NCI-H748 (cell line): ENCODE measurements around the gene SPRED3.

Source experiments
- DNase-seq: peaks from one replicate; lab custom pipeline; 2025; ENCODE audit not compliant: unreplicated experiment; lab: John Stamatoyannopoulos, UW

Gene SPRED3

DNA sequence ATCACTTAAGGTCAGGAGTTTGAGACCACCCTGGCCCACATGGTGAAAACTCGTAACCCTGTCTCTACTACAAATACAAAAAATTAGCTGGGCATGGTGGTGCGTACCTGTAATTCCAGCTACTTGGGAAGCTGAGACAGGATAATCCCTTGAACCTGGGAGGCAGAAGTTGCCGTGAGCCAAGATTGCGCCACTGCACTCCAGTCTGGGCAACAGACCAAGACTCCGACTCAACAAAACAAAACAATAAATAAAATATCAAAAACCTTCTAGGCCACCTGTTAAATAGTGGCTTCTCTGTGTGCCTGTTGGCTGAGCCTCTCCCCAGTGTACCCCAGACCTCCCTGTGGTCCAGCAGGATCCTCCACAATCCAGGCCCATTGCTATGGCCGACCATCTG lies 17.4 kb upstream of the SPRED3 start:
- DNase-seq: no peak

DNA sequence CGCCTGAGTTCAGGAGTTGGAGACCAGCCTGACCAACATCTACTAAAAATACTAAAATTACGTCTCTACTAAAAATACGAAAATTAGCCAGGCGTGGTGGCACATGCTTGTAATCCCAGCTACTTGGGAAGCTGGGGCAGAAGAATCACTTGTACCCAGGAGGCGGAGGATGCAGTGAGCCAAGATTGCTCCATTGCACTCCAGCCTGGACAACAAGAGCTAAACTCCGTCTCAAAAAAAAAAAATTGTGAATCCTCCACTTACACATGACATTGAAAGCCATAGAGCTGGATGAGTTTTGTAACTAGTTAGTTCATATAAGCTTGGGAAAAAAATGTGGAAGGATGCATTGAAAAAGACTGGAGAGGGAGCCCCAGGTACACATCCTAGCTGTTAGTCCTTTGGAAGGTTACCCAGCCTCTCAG lies 14.6 kb upstream of the SPRED3 start:
- no peak for DNase-seq

DNA sequence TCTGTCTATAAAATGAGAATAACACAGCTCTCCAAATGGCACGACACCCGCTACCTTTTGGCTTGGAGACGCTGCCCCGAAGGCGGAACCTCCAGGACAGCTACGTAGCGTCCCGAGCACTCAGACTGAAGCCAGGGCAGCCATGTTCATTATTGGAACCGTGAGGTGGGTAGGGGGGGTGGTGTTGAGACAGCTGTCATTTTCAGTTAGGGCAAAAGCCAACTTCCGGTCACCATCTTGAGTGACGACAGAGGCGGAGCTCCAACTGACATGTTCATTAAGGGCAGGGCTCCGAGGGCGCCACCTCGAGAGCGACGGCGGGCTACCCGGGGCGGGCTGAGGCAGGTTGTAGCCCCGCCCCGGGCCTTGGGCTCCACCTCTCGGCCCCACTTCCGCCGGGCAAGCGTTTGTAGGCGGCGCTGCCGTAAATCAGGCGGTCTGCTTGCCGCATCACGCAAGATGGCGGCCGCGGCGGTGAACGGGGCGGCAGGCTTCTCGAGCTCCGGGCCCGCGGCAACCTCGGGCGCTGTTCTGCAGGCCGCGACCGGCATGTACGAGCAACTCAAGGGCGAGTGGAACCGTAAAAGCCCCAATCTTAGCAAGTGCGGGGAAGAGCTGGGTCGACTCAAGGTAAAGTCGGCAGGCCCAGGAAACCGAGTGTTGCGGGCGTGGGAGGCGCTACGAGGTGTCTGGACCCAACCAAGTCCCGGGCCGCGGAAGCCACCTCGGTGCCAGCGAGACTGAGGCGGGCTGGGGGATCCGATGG lies 14.0 kb upstream of the SPRED3 start, which contains the start of gene PSMD8:
PSMD8 (plus strand) TSS at position 240 of the 766 bp plus-strand sequence; CDS start at position 271, 31 bp downstream.
- peak; percentile 100 for DNase-seq

DNA sequence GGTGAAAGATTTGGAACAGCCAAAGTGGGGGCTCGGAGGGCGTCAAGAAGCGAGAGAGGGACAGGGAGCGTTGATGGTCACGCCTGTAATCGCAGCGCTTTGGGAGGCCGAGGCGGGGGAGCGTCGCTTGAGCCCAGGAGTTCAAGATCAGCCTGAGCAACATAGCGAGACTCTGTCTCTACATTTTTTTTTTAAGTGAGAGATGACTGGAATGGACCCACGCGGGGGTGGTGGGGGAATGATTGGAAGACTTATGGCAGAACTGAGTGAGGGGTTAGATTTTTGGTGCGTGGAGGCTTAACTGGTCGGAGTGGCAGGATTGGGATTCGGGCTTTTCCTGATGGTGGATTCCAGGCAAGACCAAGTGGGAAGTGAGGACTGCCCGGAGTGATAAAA lies 13.4 kb upstream of the SPRED3 start:
- no peak for DNase-seq

DNA sequence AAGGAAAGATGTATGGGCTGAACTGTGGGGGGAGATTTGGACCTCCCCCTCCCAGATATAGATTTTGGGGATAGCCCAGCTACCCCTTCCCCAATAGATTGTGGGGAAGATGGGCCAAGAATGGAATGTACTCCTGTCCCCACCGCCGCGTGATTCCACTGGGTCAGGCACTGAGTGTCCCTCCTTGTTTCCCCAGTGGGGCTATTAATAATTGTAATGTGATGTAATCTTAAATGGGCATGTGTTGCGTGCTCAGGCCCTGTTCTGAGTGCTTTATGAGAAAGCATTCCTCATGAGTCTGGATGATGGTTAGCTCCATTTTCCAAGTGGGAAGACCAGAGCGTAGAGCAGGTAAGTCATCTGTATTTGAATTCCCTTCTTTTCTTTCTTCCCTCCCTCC lies 12.7 kb upstream of the SPRED3 start:
- no peak for DNase-seq

DNA sequence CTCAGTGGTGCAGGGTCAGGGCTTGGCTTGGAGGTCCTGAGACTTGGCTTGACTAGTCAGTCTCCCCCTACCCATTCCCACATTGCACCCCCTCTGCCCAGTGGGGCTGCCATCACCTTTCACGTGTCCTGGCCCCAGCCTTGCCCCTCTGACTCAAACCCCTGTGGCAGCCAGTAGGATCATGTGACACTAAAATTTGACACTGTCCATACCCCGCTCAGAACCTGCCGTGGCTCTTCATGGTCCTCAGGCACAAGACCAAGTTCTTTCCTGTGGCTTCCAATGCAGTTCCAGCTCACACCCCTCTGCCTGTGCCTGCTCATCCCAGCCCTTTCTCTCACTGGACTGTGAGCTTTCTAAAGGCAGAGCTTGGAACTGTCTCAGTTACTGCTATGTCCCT lies 11.9 kb upstream of the SPRED3 start:
- no peak for DNase-seq

DNA sequence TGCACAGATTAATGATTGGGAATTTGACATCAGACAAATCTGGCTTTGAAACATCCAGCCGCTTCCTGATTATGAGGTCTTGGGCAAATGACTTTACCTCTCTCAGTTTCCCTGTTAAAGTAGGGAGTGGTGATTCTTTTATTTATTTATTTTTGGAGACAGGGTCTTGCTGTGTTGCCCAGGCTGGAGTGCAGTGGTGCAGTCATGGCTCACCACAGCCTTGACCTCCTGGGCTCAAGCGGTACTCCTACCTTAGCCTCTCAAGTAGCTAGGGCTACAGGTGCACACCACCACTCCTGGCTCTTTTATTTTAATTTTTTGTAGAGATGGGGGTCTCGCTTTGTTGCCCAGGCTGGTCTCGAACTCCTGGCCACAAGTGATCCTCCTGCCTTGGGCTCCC lies 11.4 kb upstream of the SPRED3 start:
- DNase-seq: no peak

DNA sequence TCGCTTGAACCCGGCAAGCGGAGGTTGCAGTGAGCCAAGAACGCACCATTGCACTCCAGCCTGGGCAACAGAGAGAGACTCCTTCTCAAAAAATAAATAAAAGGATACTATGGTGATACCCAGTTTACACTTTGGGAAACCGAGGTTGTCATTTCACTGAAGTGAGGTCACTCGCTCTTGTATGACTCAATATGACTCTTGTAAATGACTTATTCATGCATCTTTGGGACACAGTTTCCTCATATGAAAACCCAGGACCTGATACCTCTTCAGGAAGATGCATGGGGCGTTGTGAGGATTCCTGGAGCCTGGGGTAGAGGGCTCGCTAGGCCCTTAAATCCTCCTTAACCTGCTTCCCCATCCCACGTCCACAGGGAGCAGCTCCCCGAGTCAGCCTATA lies 9.6 kb upstream of the SPRED3 start:
- no peak for DNase-seq

DNA sequence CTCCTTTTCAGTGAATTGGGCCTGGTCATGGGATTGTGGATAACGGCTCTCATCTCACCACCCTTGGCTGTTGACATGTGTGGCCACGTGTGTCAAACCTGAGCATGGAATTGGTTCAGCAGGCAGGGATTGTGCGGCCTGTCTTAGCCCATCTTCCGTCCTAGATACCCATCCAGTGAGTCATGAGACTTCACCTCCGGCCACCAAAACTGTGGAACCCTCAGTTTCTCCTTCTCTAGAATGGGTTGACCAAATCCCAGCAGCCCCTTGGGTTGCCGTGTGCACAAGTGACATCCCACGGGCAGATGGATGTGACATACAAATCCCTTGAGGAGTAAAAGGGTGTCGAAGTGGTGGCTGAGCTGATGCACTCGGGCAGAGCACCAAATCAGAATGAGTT lies 7.4 kb upstream of the SPRED3 start:
- DNase-seq: no peak

DNA sequence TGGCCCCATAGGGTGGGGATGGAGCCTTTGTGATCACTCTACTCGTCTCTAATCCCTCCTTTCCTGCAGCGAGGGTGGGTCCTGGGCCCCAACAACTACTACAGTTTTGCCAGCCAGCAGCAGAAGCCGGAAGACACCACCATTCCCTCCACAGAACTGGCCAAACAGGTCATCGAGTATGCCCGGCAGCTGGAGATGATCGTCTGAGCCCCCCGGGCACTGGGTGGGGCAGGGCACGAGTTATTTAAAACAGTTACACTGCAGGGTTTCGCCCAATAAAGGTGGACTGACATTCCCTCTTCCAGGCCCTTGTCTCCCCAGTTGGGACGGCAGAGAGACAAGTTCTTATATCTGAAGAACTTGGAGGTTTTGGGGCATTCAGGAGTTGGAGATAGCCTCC lies 5.3 kb upstream of the SPRED3 start:
- no peak for DNase-seq

DNA sequence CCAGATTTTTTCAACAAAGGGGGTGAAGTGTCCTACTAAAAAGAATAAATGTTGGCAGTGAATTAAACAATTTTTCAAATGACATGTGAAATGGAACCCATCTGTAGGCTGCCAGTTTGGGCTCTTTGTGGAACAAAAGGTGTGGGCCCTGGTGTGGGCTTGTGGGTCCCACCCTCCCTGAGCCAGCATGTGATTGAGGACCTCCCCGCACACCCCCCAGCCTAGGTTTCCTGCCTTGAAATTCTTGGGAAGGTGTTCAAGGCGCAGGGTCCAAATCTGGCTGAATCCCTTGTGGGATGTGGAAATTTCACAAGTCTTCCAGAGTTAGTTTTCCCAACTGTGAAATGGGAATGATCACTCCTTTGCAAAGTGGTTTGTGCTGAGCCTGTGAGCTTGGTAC lies 4.8 kb upstream of the SPRED3 start:
- DNase-seq: no peak

DNA sequence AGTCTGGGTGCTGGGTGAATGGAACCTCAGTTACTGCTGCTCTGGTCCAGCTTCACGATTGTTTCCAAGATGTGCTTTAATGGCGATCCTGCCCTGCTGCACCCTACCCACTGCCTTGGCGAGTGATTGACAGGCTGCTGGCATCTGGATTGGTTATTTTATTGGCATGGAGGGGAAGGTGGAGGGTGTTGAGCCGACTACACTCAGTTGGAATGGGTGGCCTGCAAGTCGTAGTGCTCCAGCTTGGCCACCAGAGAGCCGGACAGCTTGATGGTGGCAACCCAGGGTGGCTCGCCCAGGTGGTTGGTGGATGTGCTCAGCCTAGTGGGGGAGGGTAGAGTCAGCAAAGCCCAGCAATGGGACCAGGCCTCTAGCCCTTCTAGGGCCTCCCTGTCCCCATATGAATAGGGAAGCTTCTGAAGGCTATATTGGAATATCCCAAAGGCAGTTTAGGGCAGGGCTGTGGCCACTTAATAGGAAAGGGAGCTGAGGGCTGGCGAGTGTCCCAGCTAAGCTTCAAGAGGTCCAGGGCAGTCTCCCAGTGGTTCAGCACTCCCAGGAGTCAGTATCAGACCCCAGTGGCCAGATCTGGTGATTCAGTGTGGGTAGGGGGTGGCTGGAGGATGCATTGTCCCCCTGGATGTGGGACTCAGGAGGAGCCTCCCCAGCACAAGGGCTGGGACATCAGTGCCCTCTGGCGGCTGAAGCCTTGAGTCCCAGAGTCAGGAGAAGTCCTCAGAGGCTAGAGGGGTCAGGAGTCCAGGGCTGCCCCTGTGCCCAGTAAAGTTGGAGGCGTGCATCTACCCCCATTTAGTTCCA lies 4.1 kb upstream of the SPRED3 start:
- no peak for DNase-seq

DNA sequence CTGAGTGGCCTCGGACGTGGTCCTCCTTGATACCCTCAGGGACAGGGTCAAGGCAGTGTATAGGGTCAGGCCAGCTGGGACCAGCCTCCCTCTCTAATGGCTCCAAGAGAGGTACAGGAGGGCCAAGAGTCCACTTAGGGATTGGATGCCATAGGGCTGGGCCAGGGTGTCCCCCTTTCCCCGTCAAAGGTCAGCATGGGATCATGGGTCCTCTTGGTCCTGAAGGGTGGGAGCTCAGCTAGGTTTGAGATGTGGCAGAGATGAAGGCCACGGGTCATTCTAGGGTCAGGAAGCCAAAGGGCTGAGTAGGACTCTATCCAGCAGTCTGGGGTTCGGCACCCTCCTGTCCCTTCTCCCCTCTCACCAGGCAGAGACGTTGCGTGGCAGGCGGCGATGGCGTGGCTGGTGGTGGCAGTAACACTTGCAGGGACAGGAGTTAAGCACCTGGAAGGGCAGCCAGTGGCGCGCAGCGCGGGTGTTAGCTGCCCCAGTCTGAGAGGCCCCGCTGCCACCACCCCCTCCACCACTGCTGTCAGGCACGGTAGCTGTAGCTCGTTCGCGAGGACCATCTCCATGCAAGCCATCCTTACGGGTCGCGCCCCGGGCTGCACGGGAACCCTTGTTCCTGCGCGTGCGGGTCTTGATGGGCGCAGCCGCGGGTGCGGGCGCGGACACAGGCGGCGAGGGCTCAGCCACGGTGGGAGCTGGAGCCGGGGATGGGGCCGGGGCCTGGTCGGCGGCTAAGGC lies 3.3 kb upstream of the SPRED3 start:
- DNase-seq: no peak

DNA sequence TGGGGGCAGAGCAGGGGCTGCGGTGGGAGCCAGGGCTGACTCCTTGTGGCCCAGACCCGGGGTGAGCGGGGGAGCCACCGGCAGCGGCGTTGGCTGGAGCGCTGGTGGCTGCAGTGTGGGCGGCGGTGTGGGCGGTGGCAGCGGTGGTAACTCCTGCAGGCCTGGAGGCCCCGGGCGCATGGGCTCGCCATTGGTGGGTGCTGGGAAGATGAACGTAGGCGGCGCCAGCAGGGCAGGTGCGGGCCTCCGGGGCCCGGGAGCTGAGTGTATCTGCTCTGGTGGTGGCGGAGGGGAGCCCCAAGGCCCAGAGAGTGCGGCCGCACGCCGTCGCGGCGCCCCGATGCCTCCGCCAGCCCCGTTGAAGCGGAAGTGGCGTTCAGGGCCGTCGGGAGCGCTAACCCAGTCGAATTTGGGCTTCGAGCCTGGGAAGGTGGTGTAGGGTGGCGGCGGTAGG lies 2.7 kb upstream of the SPRED3 start:
- DNase-seq: no peak

DNA sequence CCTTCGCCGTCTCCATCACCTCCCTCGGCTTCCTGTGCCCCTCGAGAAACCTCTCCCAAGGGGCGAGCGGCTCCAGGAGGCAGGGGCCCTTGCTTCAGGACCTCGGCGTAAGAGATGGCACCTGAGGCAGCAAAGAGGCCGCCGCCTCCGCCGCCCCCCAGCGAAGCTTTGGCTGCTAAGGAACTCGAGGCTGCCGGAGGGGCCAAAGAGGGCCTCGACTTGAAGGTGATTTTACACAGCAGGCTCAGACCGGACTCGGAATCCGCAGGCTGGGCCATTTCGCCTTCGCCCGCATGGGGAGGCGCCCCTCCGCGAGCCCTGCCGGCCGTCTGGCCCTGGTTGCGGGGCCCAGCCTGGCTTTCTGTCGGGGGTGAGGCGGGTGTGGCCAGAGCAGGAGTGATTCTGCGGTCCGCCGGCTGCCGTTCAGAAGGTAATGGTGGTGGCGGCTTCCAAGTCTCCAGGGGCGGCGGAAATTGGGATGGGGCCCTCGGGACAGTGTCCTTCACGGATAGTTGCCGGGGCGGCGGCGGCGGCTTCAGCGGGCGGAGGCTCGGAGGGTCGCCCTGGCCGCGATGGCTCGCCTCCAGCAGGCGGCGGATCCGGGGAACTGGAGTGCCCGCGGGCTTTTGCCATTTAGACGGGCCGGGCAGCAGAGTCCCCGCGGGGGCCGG lies 2.1 kb upstream of the SPRED3 start:
- peak; percentile 48 for DNase-seq

DNA sequence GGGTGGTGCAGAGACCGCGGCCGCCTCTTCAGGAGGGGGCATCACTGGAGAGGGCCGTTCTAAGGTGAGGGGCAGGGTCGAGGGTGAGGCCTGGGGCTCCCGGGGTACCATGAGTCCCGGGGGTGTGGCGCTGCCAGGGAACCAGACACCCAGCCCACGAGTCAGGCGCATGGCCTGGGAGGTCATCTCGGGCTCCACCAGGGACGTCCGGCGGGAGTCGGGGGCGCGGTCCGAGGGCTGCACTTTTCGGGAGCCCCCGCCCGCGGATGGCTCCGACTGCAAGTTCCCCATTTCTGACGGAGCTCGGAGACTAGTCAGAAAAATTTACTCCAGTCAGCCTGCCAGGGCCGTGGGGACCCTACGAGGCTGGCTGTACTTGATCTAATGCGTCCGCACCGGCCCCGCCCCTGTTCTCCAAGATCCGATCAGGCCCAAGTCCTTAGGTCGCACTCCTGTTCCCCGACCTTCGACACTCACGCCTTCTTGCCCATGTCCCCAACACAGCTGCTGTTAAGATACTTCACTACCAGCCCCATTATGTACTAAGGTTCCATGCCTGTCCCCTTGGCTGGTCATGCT lies 1.4 kb upstream of the SPRED3 start:
- DNase-seq: no peak

DNA sequence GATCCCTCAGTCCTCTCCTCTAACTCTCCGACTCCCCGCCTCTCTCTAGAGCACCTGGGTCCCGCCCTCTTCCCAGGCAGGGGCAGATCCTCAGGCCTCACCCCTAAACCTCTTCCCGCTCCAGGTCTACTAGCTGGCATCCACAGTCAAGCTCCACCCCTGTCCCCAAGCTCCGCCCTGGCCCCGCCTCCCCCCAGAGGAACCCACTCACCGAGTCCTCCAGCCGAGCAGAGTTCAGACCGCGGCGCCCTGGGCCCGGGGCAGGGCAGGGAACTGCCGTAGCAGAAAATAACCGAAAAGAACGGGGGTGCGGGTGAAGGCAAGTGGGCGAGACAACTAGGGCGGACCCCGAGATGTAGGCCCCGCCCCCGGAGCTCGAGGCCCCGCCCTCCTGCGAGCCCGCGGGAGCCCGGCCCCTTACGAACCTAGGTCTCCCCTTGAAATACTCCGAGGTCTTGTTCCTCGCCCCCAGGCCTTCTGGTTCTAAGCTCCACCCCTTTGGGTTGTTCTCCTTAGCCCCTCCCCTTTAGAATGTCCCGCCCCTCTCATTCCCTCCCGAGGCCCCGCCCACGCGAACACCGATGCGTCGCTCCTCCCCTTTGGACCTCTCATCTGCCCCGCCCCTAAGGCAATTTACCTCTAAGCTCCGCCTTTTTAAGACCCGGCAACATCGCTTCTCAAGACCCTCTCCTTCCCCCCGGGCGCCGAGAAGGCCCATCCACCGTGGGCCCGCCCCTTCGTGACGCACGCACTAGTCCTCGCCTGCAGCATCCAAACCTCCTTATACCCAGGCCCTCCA lies 748 bp upstream of the SPRED3 start, which contains the start of gene GGN:
GGN (minus strand) TSS at position 485 of the 799 bp plus-strand sequence. CDS start 773 bp downstream, outside the sequence.
- DNase-seq: peak; percentile 96

DNA sequence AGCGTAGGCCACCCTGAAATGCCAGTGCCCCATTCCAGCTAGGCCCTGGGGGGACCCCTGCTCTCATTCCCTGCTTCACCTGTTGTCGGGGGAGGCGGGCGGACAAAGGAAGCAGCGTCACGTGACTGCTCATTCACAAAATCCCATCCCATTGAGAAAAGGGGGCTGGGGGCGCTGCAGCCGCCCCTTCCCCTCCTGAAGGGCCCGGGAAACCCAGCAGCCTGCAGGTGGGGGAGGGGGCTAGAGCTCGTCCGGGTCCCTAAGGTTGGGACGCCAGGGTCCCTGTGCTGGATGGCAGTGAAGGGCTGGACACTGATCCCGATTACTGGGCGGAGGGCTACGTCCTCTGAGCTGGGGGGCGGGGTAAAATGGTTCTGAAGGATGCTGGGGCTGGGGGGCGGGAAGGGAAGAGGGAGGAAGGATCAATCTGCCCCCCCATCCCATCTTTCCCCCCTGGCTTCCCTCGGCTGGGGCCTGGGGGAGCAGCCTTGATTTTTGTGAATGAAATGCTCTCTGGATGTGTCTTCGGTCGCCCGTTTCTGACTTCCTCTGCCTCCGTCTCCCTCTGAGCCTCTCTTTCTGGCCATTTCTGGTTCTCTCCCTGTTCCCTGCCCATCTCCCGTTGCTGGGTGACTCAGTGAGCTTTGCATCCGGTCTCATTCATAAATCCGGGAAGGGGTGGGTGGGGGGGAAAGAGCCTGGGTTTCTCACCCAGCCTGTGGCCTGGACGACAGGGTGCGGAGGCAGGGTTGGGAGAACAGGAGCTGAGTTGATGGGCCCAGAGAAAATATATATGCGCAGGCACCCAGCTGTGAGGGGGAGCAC lies 816 bp downstream of the SPRED3 start:
- DNase-seq: peak; percentile 69
